Measurements from ENCODE around the gene LTBP4. TPM values are rescaled to one million over a fixed set of nuclear protein-coding genes. Genes with fewer than 3 reads are reported as not detected.

The LTBP4 gene
- total RNA-seq, 1 experiment from 2014 or later, result 75.4 TPM

DNA sequence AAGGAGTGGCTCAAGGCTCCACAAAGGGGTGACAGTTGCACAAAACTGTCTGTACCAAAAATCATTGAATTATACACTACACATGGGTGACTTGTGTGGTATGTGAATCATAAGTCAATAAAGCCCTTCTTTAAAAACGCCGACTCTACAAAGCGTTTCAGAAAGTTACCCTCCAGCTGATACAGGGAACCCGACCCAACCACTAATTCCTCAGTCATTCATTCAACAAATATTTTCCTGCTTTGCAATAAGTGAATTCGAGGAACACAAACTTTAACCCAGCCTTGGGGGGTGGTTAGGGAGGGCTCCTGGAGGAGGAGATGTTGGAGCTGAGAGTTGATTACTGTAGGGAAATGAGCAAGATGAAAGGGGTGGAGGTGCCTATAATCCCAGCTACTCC, 32.0 kb downstream of the LTBP4 start:
- Histone ChIP-seq H3K27me3 (ENCODE audit: control insufficient read depth, insufficient read depth, low read length) (no peaks in the 10 kb centered on the region), H3K9me3 (ENCODE audit: control insufficient read depth, insufficient read depth, low read depth, low read length) (no peaks in the 10 kb centered on the region), H3K4me3 (ENCODE audit: low read depth in 2 of 2, low read length in 2 of 2) (no peak overlapping the region), H3K4me1 (ENCODE audit: control insufficient read depth, insufficient read depth, low read length) (no peaks in the 10 kb centered on the region), H3K36me3 (ENCODE audit: control insufficient read depth, insufficient read depth, low read length) (no peaks in the 10 kb centered on the region), H3K27ac (ENCODE audit: low read length) (no peak overlapping the region)
- TF ChIP-seq POLR2AphosphoS5 (IDR thresholded peaks at IDR 0.05; ENCODE audit: low read depth, low read length) (no peak), TCF7L2 (IDR thresholded peaks at IDR 0.05; ENCODE audit: low read depth, low read length) (no peak), SIN3A (IDR thresholded peaks at IDR 0.05; ENCODE audit: borderline replicate concordance, insufficient read depth, low read depth, low read length) (no peak)
- TF ChIP-seq, protein P1, sequence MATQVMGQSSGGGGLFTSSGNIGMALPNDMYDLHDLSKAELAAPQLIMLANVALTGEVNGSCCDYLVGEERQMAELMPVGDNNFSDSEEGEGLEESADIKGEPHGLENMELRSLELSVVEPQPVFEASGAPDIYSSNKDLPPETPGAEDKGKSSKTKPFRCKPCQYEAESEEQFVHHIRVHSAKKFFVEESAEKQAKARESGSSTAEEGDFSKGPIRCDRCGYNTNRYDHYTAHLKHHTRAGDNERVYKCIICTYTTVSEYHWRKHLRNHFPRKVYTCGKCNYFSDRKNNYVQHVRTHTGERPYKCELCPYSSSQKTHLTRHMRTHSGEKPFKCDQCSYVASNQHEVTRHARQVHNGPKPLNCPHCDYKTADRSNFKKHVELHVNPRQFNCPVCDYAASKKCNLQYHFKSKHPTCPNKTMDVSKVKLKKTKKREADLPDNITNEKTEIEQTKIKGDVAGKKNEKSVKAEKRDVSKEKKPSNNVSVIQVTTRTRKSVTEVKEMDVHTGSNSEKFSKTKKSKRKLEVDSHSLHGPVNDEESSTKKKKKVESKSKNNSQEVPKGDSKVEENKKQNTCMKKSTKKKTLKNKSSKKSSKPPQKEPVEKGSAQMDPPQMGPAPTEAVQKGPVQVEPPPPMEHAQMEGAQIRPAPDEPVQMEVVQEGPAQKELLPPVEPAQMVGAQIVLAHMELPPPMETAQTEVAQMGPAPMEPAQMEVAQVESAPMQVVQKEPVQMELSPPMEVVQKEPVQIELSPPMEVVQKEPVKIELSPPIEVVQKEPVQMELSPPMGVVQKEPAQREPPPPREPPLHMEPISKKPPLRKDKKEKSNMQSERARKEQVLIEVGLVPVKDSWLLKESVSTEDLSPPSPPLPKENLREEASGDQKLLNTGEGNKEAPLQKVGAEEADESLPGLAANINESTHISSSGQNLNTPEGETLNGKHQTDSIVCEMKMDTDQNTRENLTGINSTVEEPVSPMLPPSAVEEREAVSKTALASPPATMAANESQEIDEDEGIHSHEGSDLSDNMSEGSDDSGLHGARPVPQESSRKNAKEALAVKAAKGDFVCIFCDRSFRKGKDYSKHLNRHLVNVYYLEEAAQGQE (IDR thresholded peaks at IDR 0.05; ENCODE audit: insufficient read depth in 1 of 2, low read depth in 2 of 2, low read length in 1 of 2), result no peak
- TF ChIP-seq, protein P2, sequence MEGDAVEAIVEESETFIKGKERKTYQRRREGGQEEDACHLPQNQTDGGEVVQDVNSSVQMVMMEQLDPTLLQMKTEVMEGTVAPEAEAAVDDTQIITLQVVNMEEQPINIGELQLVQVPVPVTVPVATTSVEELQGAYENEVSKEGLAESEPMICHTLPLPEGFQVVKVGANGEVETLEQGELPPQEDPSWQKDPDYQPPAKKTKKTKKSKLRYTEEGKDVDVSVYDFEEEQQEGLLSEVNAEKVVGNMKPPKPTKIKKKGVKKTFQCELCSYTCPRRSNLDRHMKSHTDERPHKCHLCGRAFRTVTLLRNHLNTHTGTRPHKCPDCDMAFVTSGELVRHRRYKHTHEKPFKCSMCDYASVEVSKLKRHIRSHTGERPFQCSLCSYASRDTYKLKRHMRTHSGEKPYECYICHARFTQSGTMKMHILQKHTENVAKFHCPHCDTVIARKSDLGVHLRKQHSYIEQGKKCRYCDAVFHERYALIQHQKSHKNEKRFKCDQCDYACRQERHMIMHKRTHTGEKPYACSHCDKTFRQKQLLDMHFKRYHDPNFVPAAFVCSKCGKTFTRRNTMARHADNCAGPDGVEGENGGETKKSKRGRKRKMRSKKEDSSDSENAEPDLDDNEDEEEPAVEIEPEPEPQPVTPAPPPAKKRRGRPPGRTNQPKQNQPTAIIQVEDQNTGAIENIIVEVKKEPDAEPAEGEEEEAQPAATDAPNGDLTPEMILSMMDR (IDR thresholded peaks at IDR 0.05), result no peak
- in situ Hi-C loops (cut with HindIII; ENCODE audit: low pct_unique_long_range_greater_than_20kb, low sequenced_read_pairs), result no loop called here
- ATAC-seq (no peak), DNase-seq (ENCODE audit: low read depth, low spot score) (no peak)
- no TSS peak for BruUV-seq (replicated peaks)
- ChIA-PET CTCF (interaction anchor here (1.3 kb wide), 1 partner anchor 28 kb away, joined by 3 read pairs; no protein-coding TSS in a partner anchor), POLR2A (no interaction called here)
- intact Hi-C loops (cut with micrococcal nuclease; ENCODE audit: unreplicated experiment), result no loop called here

DNA sequence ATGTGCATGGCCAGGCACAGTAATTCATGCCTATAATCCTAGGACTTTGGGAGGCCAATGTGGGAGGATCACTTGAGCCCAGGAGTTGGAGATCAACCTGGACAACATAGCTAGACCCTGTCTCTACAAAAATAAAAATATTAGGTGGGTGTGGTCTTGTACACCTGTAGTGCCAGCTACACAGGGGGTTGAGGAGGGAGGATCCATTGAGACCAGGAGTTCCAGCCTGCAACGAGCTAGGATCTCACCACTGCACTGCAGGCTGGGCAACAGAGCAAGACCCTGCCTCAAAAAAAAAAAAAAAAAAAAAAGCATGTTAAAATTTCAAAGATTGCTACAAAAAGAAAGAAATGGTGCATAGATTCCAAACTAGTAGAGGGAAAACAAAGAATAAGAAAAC, 37.2 kb downstream of the LTBP4 start:
- intact Hi-C loops (cut with micrococcal nuclease; ENCODE audit: unreplicated experiment) (no loop called here), in situ Hi-C loops (cut with HindIII; ENCODE audit: low pct_unique_long_range_greater_than_20kb, low sequenced_read_pairs) (no loop called here)
- Histone ChIP-seq H3K27ac (ENCODE audit: low read length) (no peak overlapping the region), H3K27me3 (ENCODE audit: control insufficient read depth, insufficient read depth, low read length) (no peaks in the 10 kb centered on the region), H3K36me3 (ENCODE audit: control insufficient read depth, insufficient read depth, low read length) (no peaks in the 10 kb centered on the region), H3K4me3 (ENCODE audit: low read depth in 2 of 2, low read length in 2 of 2) (no peak overlapping the region), H3K9me3 (ENCODE audit: control insufficient read depth, insufficient read depth, low read depth, low read length) (no peaks in the 10 kb centered on the region), H3K4me1 (ENCODE audit: control insufficient read depth, insufficient read depth, low read length) (peaks cover 4% of the 10 kb centered on the region; the same call in 1 of the 2 replicates)
- no TSS peak for BruUV-seq (replicated peaks)
- no peak for DNase-seq (ENCODE audit: low read depth, low spot score)
- no peak for ATAC-seq
- TF ChIP-seq SIN3A (IDR thresholded peaks at IDR 0.05; ENCODE audit: borderline replicate concordance, insufficient read depth, low read depth, low read length), result no peak
- TF ChIP-seq TCF7L2 (IDR thresholded peaks at IDR 0.05; ENCODE audit: low read depth, low read length), result no peak
- TF ChIP-seq POLR2AphosphoS5 (IDR thresholded peaks at IDR 0.05; ENCODE audit: low read depth, low read length), result no peak
- TF ChIP-seq, protein P2 (IDR thresholded peaks at IDR 0.05), result no peak
- TF ChIP-seq, protein P1 (IDR thresholded peaks at IDR 0.05; ENCODE audit: insufficient read depth in 1 of 2, low read depth in 2 of 2, low read length in 1 of 2), result no peak
- ChIA-PET CTCF (interaction anchor here (0.6 kb wide), 1 partner anchor 19 kb away, joined by 6 read pairs; no protein-coding TSS in a partner anchor), POLR2A (no interaction called here)
